Liver (tissue), 9 donors: ENCODE data around the gene SEZ6L. TPM values are rescaled to one million over a fixed set of nuclear protein-coding genes. Genes with fewer than 3 reads are reported as not detected.

Experiments used
- DNase-seq: peaks from one replicate; pipeline ENCODE4 v3.0.0-alpha.2; 2017; ENCODE audit warnings: low spot score
- H3K27ac ChIP-seq, 2 donors: one replicate each; pipeline ENCODE4 v1.7.0; 2013; ENCODE audit warnings: inconsistent platforms in 2 of 2, low read length in 2 of 2, control low read depth in 1 of 2, low read depth in 1 of 2, mild to moderate bottlenecking in 1 of 2
- H3K27me3 ChIP-seq, 4 donors: one replicate each; pipeline versions ENCODE4 v1.6.1 to v1.7.0; 2013; ENCODE audit warnings: low read length in 3 of 4, inconsistent platforms in 1 of 4, mild to moderate bottlenecking in 1 of 4, moderate library complexity in 1 of 4; ENCODE audit not compliant: control insufficient read depth in 4 of 4, insufficient read depth in 4 of 4
- H3K36me3 ChIP-seq, 4 donors: one replicate each; pipeline versions ENCODE4 v1.6.1 to v1.7.0; 2013; ENCODE audit warnings: low read length in 3 of 4, mild to moderate bottlenecking in 3 of 4, low read depth in 1 of 4, moderate library complexity in 1 of 4; ENCODE audit not compliant: control insufficient read depth in 4 of 4, insufficient read depth in 3 of 4
- H3K4me1 ChIP-seq, 4 donors: one replicate each; pipeline versions ENCODE4 v1.6.1 to v1.7.0; 2013; ENCODE audit warnings: low read length in 3 of 4, mild to moderate bottlenecking in 3 of 4, moderate library complexity in 1 of 4; ENCODE audit not compliant: control insufficient read depth in 4 of 4, insufficient read depth in 4 of 4
- H3K4me3 ChIP-seq, 3 donors: one replicate each; pipeline versions ENCODE4 v1.6.1 to v1.7.0; 2013; ENCODE audit warnings: low read length in 3 of 3, control low read depth in 1 of 3, low read depth in 1 of 3, mild to moderate bottlenecking in 1 of 3
- H3K9ac ChIP-seq, 2 donors: one replicate each; pipeline ENCODE4 v1.7.0; 2013; ENCODE audit warnings: low read length in 2 of 2, mild to moderate bottlenecking in 2 of 2, moderate library complexity in 2 of 2, control low read depth in 1 of 2, low read depth in 1 of 2
- H3K9me3 ChIP-seq, 4 donors: one replicate each; pipeline versions ENCODE4 v1.6.1 to v1.7.0; 2013; ENCODE audit warnings: low read length in 3 of 4; ENCODE audit not compliant: control insufficient read depth in 4 of 4
- ATF3 ChIP-seq: IDR thresholded peaks from 2 replicates; pipeline ENCODE4 v1.6.1; 2016; ENCODE audit warnings: antibody characterized with exemption
- EGR1 ChIP-seq, 2 donors: IDR thresholded peaks; 2 replicates each; pipeline ENCODE4 v1.6.1; 2016 to 2018; ENCODE audit warnings: antibody characterized with exemption in 2 of 2, low read depth in 2 of 2
- FOXA1 ChIP-seq: IDR thresholded peaks from 2 replicates; pipeline ENCODE4 v1.6.1; 2016; ENCODE audit warnings: antibody characterized with exemption
- FOXA2 ChIP-seq: IDR thresholded peaks from 2 replicates; pipeline ENCODE4 v1.6.1; 2016; ENCODE audit warnings: antibody characterized with exemption
- GABPA ChIP-seq, 2 donors: IDR thresholded peaks in 1 of 2; conservative IDR thresholded peaks in 1 of 2; 2 replicates each; pipeline ENCODE4 v1.6.1; 2016; ENCODE audit warnings: antibody characterized with exemption in 2 of 2, mild to moderate bottlenecking in 1 of 2, moderate library complexity in 1 of 2
- HNF4G ChIP-seq: IDR thresholded peaks from 2 replicates; pipeline ENCODE4 v1.6.1; 2016; ENCODE audit warnings: antibody characterized with exemption
- NR2F2 ChIP-seq: IDR thresholded peaks from 2 replicates; pipeline ENCODE4 v1.6.1; 2016; ENCODE audit warnings: antibody characterized with exemption
- RAD21 ChIP-seq, 2 donors: IDR thresholded peaks; 2 replicates each; pipeline ENCODE4 v1.6.1; 2016; ENCODE audit warnings: antibody characterized with exemption in 2 of 2, mild to moderate bottlenecking in 2 of 2
- REST ChIP-seq: IDR thresholded peaks from 2 replicates; pipeline ENCODE4 v1.6.1; 2016; ENCODE audit warnings: antibody characterized with exemption, mild to moderate bottlenecking
- TAF1 ChIP-seq: conservative IDR thresholded peaks from 2 replicates; pipeline ENCODE4 v1.6.1; 2016; ENCODE audit warnings: antibody characterized with exemption, mild to moderate bottlenecking
- WGBS: extraction: QIAGEN DNeasy Blood & Tissue Kit; methylation state at CpG from one replicate; pipeline ENCODE4 v1.1.7; 2013; 5-methylcytosine and 5-hydroxymethylcytosine counted together
- polyA plus RNA-seq, 2 donors: library from polyadenylated mRNA; stranded (reverse) in 1 of 2; unstranded in 1 of 2; fragments of 200-250 nt in 1 of 2; fragments of >200 nt in 1 of 2; fragmentation: Nextera tagmentation in 1 of 2; extraction: Ambion mirVana in 1 of 2; gene quantifications; one replicate each; pipeline versions ENCODE4 v1.2.1 to v1.2.3, GENCODE V29; 2013 to 2015
- total RNA-seq, 2 donors: library from RNA; depleted of rRNA; stranded (reverse); fragments of >200 nt; gene quantifications; one replicate each; pipeline ENCODE4 v1.2.3, GENCODE V29; 2014
- TF ChIP-seq, protein P1 (sequence below): fragments of 150-350 bp; IDR thresholded peaks from 2 replicates; pipeline ENCODE4 v1.5.1; 2017; ENCODE audit warnings: improper control_type of control experiment, low read depth, low read length; ENCODE audit not compliant: missing input control
- TF ChIP-seq, protein P2 (sequence below): IDR thresholded peaks from 2 replicates; pipeline ENCODE4 v1.6.1; 2016; ENCODE audit warnings: antibody characterized with exemption
- donor health status: healthy.
- donor health status: healthy.
- donor health status: healthy.
- donor health status: healthy.
- donor health status: healthy.

The SEZ6L gene
- total and polyA plus RNA-seq, 4 donors = under 0.01 to 0.70 (median 0.08) TPM; not detected in 1

DNA sequence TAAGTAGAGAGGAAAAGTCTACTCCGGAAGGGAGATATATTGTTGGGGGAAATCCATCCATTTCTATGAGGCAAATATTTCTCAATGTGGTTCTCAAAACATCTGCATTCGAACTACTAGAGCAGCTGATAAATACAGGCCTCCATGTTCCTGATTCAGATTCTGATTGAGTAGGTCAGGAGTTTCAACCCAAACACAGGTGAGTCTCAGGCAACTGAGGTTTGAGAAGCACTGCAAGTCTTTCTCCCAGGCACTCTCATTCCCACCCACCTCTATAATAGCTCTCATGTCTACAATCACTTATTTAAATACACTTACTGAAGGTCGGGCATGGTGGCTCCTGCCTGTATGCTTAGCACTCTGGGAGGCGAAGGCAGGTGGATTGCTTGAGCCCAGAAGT is 245.1 kb downstream of the SEZ6L start:
- H3K4me3 ChIP-seq = no peak overlapping the region
- no peak for TF ChIP-seq NR2F2
- TF ChIP-seq TAF1 = no peak
- TF ChIP-seq HNF4G = no peak
- TF ChIP-seq RAD21 (IDR thresholded peaks at IDR 0.05) = no peak
- TF ChIP-seq, protein P1, sequence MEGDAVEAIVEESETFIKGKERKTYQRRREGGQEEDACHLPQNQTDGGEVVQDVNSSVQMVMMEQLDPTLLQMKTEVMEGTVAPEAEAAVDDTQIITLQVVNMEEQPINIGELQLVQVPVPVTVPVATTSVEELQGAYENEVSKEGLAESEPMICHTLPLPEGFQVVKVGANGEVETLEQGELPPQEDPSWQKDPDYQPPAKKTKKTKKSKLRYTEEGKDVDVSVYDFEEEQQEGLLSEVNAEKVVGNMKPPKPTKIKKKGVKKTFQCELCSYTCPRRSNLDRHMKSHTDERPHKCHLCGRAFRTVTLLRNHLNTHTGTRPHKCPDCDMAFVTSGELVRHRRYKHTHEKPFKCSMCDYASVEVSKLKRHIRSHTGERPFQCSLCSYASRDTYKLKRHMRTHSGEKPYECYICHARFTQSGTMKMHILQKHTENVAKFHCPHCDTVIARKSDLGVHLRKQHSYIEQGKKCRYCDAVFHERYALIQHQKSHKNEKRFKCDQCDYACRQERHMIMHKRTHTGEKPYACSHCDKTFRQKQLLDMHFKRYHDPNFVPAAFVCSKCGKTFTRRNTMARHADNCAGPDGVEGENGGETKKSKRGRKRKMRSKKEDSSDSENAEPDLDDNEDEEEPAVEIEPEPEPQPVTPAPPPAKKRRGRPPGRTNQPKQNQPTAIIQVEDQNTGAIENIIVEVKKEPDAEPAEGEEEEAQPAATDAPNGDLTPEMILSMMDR = no peak
- DNase-seq = no peak
- H3K9ac ChIP-seq = no peak overlapping the region
- H3K27ac ChIP-seq = no peak overlapping the region
- H3K27me3 ChIP-seq = peaks cover 2 to 13% (median 5%) of the 10 kb centered on the region in 4 donors
- 80% methylated on average over 4 of the region's 4 CpGs for WGBS
- no peaks in the 10 kb centered on the region for H3K4me1 ChIP-seq
- H3K36me3 ChIP-seq = no peaks in the 10 kb centered on the region
- peaks cover 2 to 5% (median 3%) of the 10 kb centered on the region in 4 donors for H3K9me3 ChIP-seq

- whole genome bisulfite sequencing = 57% methylated on average over 4 of the region's 4 CpGs
- H3K9ac ChIP-seq = no peak overlapping the region
- H3K27me3 ChIP-seq = peaks cover 2 to 7% (median 5%) of the 10 kb centered on the region in 4 donors
- DNase-seq = no peak
- no peak overlapping the region for H3K4me3 ChIP-seq
- peaks cover 1 to 4% (median 2%) of the 10 kb centered on the region in 4 donors for H3K9me3 ChIP-seq
- no peaks in the 10 kb centered on the region for H3K4me1 ChIP-seq
- TF ChIP-seq, protein P1 = no peak
- no peak for TF ChIP-seq ATF3
- no peak for TF ChIP-seq FOXA2
- no peak for TF ChIP-seq REST
- TF ChIP-seq, protein P2, sequence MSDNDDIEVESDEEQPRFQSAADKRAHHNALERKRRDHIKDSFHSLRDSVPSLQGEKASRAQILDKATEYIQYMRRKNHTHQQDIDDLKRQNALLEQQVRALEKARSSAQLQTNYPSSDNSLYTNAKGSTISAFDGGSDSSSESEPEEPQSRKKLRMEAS = no peak
- no peak for TF ChIP-seq FOXA1
- TF ChIP-seq EGR1 (IDR thresholded peaks at IDR 0.05; ENCODE audit: low read depth in 2 of 2) = no peak
- TF ChIP-seq NR2F2 = no peak
- TF ChIP-seq TAF1 = no peak
- TF ChIP-seq GABPA (IDR thresholded peaks at IDR 0.05 in 1 of 2, conservative IDR thresholded peaks at IDR 0.05 in 1 of 2) = no peak
- H3K27ac ChIP-seq = no peak overlapping the region
- no peaks in the 10 kb centered on the region for H3K36me3 ChIP-seq
Measured at GRCh38 chr22:26416256-26416655, 247.0 kb downstream of the SEZ6L start.
